ENCODE measurements around the gene SPRED1.
A peak's percentile ranks its signal among the peaks of the same experiment; 100 is the strongest.

SPRED1 gene

DNA sequence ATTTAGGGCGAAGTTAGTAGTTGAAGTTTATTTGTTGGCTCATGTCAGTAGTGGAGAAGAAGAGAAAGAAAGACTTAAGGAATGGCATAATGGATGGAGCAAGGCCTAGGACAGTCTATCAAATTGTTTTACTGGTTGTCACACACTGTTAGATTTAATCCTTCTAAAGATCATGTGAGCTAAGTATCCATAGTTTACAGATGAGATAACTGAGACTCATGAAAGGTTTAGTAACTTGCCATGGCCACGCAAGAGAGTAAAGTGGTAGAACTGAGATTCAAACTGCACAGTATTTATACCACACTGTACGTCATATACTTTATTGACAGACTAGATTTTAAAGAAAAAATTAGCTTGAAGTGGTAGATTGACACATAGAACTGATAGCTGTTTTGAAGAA, 11.4 kb downstream of the SPRED1 start:
- Histone ChIP-seq H3K9me3 (ENCODE audit: control insufficient read depth, insufficient read depth, low read depth, low read length) (no peaks in the 10 kb centered on the region), H3K36me3 (ENCODE audit: control insufficient read depth in 2 of 2, insufficient read depth in 1 of 2, low read length in 2 of 2) (no peaks in the 10 kb centered on the region), H3K27ac (ENCODE audit: extremely low read depth, low read depth, low read length) (no peak overlapping the region), H3K4me1 (ENCODE audit: control insufficient read depth, insufficient read depth, low read length) (no peaks in the 10 kb centered on the region), H3K4me3 (ENCODE audit: low read depth, low read length) (no peak overlapping the region)
- TF ChIP-seq MYNN (tag by site-specific recombination; IDR thresholded peaks at IDR 0.05; ENCODE audit: borderline replicate concordance), result no peak
- TF ChIP-seq, protein P1, sequence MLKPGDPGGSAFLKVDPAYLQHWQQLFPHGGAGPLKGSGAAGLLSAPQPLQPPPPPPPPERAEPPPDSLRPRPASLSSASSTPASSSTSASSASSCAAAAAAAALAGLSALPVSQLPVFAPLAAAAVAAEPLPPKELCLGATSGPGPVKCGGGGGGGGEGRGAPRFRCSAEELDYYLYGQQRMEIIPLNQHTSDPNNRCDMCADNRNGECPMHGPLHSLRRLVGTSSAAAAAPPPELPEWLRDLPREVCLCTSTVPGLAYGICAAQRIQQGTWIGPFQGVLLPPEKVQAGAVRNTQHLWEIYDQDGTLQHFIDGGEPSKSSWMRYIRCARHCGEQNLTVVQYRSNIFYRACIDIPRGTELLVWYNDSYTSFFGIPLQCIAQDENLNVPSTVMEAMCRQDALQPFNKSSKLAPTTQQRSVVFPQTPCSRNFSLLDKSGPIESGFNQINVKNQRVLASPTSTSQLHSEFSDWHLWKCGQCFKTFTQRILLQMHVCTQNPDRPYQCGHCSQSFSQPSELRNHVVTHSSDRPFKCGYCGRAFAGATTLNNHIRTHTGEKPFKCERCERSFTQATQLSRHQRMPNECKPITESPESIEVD (tag by site-specific recombination; IDR thresholded peaks at IDR 0.05), result 0 out of 2 replicates have a peak, but pooled peaks have one; percentile 21
- TF ChIP-seq SP7 (tag by site-specific recombination; IDR thresholded peaks at IDR 0.05), result no peak
- no peak for TF ChIP-seq ZNF169 (tag by site-specific recombination; IDR thresholded peaks at IDR 0.05)
- ChIA-PET CTCF (no interaction called here), POLR2A (interaction anchor here (0.6 kb wide), 1 partner anchor 46 kb away, joined by 4 read pairs; no protein-coding TSS in a partner anchor)

DNA sequence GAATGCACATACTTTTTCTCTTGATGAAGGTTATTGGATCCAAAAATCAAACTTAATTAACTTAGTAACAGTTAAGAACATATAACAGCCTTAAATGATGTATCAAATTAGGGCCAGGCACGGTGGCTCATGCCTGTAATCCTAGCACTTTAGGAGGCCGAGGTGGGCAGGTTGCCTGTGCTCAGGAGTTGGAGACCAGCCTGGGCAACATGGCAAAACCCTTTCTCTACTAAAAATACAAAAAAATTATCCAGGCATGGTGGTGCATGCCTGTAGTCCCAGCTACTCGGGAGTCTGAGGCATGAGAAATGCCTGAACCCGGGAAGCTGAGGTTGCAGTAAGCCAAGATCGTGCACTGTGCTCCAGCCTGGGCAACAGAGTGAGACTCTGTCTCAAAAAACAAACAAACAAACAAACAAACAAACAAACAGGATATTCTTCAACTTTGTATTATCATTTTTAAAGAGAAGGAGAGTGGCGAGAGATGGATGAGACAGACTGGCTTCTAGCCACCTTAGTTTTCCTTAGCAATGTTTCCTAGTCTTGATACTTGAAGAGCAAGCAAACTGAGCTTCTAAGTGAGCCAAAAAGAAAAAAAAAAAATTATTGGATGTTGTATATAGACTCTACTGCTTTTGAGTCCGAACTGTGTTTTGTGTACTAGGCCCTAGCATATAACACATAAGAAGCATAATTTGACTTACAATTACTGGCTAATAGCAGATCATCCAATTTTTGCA, 13.8 kb downstream of the SPRED1 start:
- TF ChIP-seq ZNF19 (tag by site-specific recombination; IDR thresholded peaks at IDR 0.05; ENCODE audit: low read depth) (no peak), ZNF510 (tag by site-specific recombination; IDR thresholded peaks at IDR 0.05; ENCODE audit: insufficient replicate concordance) (no peak), MYNN (tag by site-specific recombination; IDR thresholded peaks at IDR 0.05; ENCODE audit: borderline replicate concordance) (no peak), ZBTB7A (tag by site-specific recombination; IDR thresholded peaks at IDR 0.05; ENCODE audit: low read depth) (no peak), ZNF624 (tag by site-specific recombination; IDR thresholded peaks at IDR 0.05) (no peak), ZNF155 (tag by site-specific recombination; IDR thresholded peaks at IDR 0.05) (no peak), ZNF341 (tag by site-specific recombination; IDR thresholded peaks at IDR 0.05; ENCODE audit: low read depth) (no peak)
- TF ChIP-seq, protein P2, sequence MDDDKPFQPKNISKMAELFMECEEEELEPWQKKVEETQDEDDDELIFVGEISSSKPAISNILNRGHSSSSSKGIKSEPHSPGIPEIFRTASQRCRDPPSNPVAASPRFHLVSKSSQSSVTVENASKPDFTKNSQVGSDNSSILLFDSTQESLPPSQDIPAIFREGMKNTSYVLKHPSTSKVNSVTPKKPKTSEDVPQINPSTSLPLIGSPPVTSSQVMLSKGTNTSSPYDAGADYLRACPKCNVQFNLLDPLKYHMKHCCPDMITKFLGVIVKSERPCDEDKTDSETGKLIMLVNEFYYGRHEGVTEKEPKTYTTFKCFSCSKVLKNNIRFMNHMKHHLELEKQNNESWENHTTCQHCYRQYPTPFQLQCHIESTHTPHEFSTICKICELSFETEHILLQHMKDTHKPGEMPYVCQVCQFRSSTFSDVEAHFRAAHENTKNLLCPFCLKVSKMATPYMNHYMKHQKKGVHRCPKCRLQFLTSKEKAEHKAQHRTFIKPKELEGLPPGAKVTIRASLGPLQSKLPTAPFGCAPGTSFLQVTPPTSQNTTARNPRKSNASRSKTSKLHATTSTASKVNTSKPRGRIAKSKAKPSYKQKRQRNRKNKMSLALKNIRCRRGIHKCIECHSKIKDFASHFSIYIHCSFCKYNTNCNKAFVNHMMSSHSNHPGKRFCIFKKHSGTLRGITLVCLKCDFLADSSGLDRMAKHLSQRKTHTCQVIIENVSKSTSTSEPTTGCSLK (tag by site-specific recombination; IDR thresholded peaks at IDR 0.05), result no peak
- Histone ChIP-seq H3K27ac (ENCODE audit: extremely low read depth, low read depth, low read length) (no peak overlapping the region), H3K9me3 (ENCODE audit: control insufficient read depth, insufficient read depth, low read depth, low read length) (no peaks in the 10 kb centered on the region), H3K4me3 (ENCODE audit: low read depth, low read length) (no peak overlapping the region), H3K4me1 (ENCODE audit: control insufficient read depth, insufficient read depth, low read length) (no peaks in the 10 kb centered on the region), H3K36me3 (ENCODE audit: control insufficient read depth in 2 of 2, insufficient read depth in 1 of 2, low read length in 2 of 2) (no peaks in the 10 kb centered on the region)
- ChIA-PET POLR2A (no interaction called here), CTCF (interaction anchor here (0.5 to 0.6 kb wide), 2 partner anchors 175 to 308 kb away, joined by 3 to 4 read pairs; no protein-coding TSS in a partner anchor)

DNA sequence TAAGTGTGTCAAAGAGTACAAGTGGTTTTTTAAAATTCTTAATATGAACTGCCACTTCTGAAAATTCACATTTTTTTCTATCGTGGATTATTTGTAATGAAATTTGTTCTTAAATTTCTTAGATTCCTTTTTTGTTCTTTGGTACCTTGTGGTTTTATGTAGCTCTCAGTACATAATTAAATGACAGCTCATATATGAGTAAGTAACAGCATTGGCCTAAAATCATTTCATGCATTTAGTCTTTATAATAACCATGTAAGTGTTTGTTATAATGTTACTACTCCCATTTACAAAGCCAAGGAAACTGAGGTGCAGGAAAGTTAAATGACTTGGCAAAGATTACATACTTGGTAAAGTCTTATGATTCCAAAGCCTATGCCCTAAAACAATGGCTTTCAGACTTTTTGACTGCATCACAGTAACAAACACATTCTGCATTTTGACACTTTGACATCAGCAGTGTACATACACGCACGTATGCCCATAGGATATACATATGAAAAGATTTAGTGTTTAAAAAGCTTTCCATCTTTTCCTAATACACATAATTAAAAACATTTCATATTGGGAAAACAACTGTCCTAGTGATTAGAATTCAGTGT, 14.9 kb downstream of the SPRED1 start:
- H3K36me3 ChIP-seq (ENCODE audit: control insufficient read depth in 2 of 2, insufficient read depth in 1 of 2, low read length in 2 of 2), result no peaks in the 10 kb centered on the region
- ChIA-PET CTCF (no interaction called here), POLR2A (no interaction called here)
- H3K4me1 ChIP-seq (ENCODE audit: control insufficient read depth, insufficient read depth, low read length), result no peaks in the 10 kb centered on the region
- no peaks in the 10 kb centered on the region for H3K9me3 ChIP-seq (ENCODE audit: control insufficient read depth, insufficient read depth, low read depth, low read length)
- no peak overlapping the region for H3K27ac ChIP-seq (ENCODE audit: extremely low read depth, low read depth, low read length)
- H3K4me3 ChIP-seq (ENCODE audit: low read depth, low read length), result no peak overlapping the region
- TF ChIP-seq ZNF514 (tag by site-specific recombination; IDR thresholded peaks at IDR 0.05) (no peak), ZNF202 (tag by site-specific recombination; IDR thresholded peaks at IDR 0.05; ENCODE audit: borderline replicate concordance) (no peak), ZNF23 (tag by site-specific recombination; IDR thresholded peaks at IDR 0.05; ENCODE audit: borderline replicate concordance) (no peak), ZNF174 (tag by site-specific recombination; IDR thresholded peaks at IDR 0.05) (no peak)
- TF ChIP-seq, protein P3, sequence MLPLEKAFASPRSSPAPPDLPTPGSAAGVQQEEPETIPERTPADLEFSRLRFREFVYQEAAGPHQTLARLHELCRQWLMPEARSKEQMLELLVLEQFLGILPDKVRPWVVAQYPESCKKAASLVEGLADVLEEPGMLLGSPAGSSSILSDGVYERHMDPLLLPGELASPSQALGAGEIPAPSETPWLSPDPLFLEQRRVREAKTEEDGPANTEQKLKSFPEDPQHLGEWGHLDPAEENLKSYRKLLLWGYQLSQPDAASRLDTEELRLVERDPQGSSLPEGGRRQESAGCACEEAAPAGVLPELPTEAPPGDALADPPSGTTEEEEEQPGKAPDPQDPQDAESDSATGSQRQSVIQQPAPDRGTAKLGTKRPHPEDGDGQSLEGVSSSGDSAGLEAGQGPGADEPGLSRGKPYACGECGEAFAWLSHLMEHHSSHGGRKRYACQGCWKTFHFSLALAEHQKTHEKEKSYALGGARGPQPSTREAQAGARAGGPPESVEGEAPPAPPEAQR (tag by site-specific recombination; IDR thresholded peaks at IDR 0.05), result no peak
